ENCODE data around the gene FNBP1. TPM values are rescaled to one million over a fixed set of nuclear protein-coding genes. Genes with fewer than 3 reads are reported as not detected.

FNBP1 gene
- total and polyA plus RNA-seq, 2 of the 8 experiments (the other 6 are each of a cell fraction or from before 2014, with no cell fraction given): 7.2 to 40.9 TPM

GRCh38 chr9:129972816-129973215, 70.2 kb downstream of the FNBP1 start:
- Histone ChIP-seq H3K4ac (replicated peaks; ENCODE audit: insufficient read length, low read depth, low read length) (no peak overlapping the region), H3K4me1 (replicated peaks in 1 of 4; ENCODE audit: control insufficient read depth in 3 of 4, insufficient read depth in 4 of 4, low read length in 3 of 4) (no peaks in the 10 kb centered on the region), H3K56ac (replicated peaks; ENCODE audit: insufficient read length, low read depth, low read length) (no peak overlapping the region), H3K27ac (ENCODE audit: low read depth, low read length) (no peak overlapping the region), H4K91ac (replicated peaks; ENCODE audit: insufficient read length, low read length) (no peak overlapping the region), H3K23ac (ENCODE audit: insufficient read length) (no peak overlapping the region), H3K4me3 (ENCODE audit: extremely low read depth in 1 of 4, insufficient read depth in 2 of 4, low read depth in 3 of 4, low read length in 4 of 4) (no peak overlapping the region), H2BK5ac (ENCODE audit: low read depth, low read length) (no peak overlapping the region; the same call in 1 of the 2 replicates), H4K5ac (ENCODE audit: insufficient read length, low read depth, low read length) (no peak overlapping the region), H3K9ac (replicated peaks in 1 of 4; ENCODE audit: extremely low read depth in 1 of 4, low read depth in 3 of 4, low read length in 3 of 4) (no peak overlapping the region), H2BK15ac (ENCODE audit: low read length) (no peak overlapping the region), H3K36me3 (ENCODE audit: control insufficient read depth in 2 of 4, insufficient read depth in 4 of 4, low read length in 3 of 4) (no peaks in the 10 kb centered on the region), H3K9me3 (ENCODE audit: insufficient read depth in 2 of 2, low read depth in 1 of 2, low read length in 1 of 2) (no peaks in the 10 kb centered on the region), H4K8ac (ENCODE audit: extremely low read depth, insufficient read depth, low read length) (no peak overlapping the region; the same call in 1 of the 2 replicates), H3K18ac (ENCODE audit: extremely low read depth, low read length) (no peak overlapping the region), H3K27me3 (replicated peaks in 1 of 4; ENCODE audit: control insufficient read depth in 3 of 4, extremely low read depth in 1 of 4, insufficient read depth in 3 of 4, low read length in 3 of 4) (no peaks in the 10 kb centered on the region), H3K14ac (ENCODE audit: insufficient read length) (no peak overlapping the region), H3K79me2 (ENCODE audit: control insufficient read depth in 1 of 2, insufficient read depth in 2 of 2, low read length in 2 of 2) (no peaks in the 10 kb centered on the region), H3K79me1 (ENCODE audit: low read depth, low read length) (no peaks in the 10 kb centered on the region), H2AFZ (ENCODE audit: low read length) (no peak overlapping the region), H3K23me2 (ENCODE audit: low read depth, low read length) (no peaks in the 10 kb centered on the region), H2BK120ac (replicated peaks; ENCODE audit: low read depth, low read length) (no peak overlapping the region), H2BK12ac (ENCODE audit: low read depth, low read length) (no peak overlapping the region), H2AK5ac (ENCODE audit: low read depth, low read length) (no peak overlapping the region), H4K20me1 (replicated peaks in 1 of 2; ENCODE audit: control insufficient read depth in 1 of 2, insufficient read depth in 2 of 2, low read length in 2 of 2) (no peaks in the 10 kb centered on the region), H2BK20ac (ENCODE audit: low read length) (no peak overlapping the region), H3K4me2 (ENCODE audit: insufficient read depth in 1 of 2, low read depth in 2 of 2, low read length in 2 of 2) (no peak overlapping the region)
- no peak for FAIRE-seq
- 91% methylated on average over 4 of the region's 4 CpGs; no CpG with 5 or more reads in 1 of the 2 experiments for WGBS, 2 experiments (ENCODE audit: extremely low coverage in 1 of 2, insufficient coverage in 1 of 2, insufficient read length in 1 of 2, insufficient replicate concordance in 2 of 2, low coverage in 1 of 2, low lambda C conversion rate in 2 of 2, missing lambda C conversion rate in 1 of 2)
- ChIA-PET POLR2A (ENCODE audit: partially characterized antibody) (interaction anchor here (0.8 to 1.5 kb wide), 4 partner anchors 8 to 69 kb away, joined by 3 read pairs; no protein-coding TSS in a partner anchor), CTCF (ENCODE audit: partially characterized antibody) (interaction anchor here (0.9 to 1.8 kb wide), 7 partner anchors 11 to 270 kb away, joined by 3 to 5 read pairs (median 3); no protein-coding TSS in a partner anchor)
- no peak for DNase-seq (ENCODE audit: low read depth in 1 of 2, low spot score in 2 of 2)
- TF ChIP-seq JUND (IDR thresholded peaks at IDR 0.05; ENCODE audit: low read length) (no peak), SIX5 (IDR thresholded peaks at IDR 0.05; ENCODE audit: low read depth, low read length) (no peak), SP4 (IDR thresholded peaks at IDR 0.05; ENCODE audit: low read length) (no peak), SUZ12 (IDR thresholded peaks at IDR 0.05; ENCODE audit: low read length) (no peak)
- TF ChIP-seq, protein P1, sequence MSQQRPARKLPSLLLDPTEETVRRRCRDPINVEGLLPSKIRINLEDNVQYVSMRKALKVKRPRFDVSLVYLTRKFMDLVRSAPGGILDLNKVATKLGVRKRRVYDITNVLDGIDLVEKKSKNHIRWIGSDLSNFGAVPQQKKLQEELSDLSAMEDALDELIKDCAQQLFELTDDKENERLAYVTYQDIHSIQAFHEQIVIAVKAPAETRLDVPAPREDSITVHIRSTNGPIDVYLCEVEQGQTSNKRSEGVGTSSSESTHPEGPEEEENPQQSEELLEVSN (IDR thresholded peaks at IDR 0.05): no peak
